HUES64 (cell line): ENCODE measurements around the gene OR5D16.
"Not testable (repeated sequence)": the region's sequence is repeated elsewhere in the genome, so short reads cannot be mapped to it uniquely, and the experiment has no call there.

ENCODE experiments used
- H3K27ac ChIP-seq: 2 replicates; pipeline ENCODE4 v1.7.0; 2013; ENCODE audit warnings: low read depth, low read length, inconsistent platforms
- H3K27me3 ChIP-seq: 2 replicates; pipeline ENCODE4 v1.6.1; 2013; ENCODE audit warnings: mild to moderate bottlenecking, low read length; ENCODE audit not compliant: insufficient read depth
- H3K36me3 ChIP-seq: 2 replicates; pipeline ENCODE4 v1.6.1; 2013; ENCODE audit warnings: mild to moderate bottlenecking, low read length; ENCODE audit not compliant: insufficient read depth
- H3K4me1 ChIP-seq: 2 replicates; pipeline ENCODE4 v1.6.1; 2013; ENCODE audit warnings: mild to moderate bottlenecking, low read length, moderate library complexity; ENCODE audit not compliant: insufficient read depth
- H3K4me3 ChIP-seq: 2 replicates; pipeline ENCODE4 v1.5.1; 2013; ENCODE audit warnings: mild to moderate bottlenecking, low read length, moderate library complexity
- H3K9ac ChIP-seq: 2 replicates; pipeline ENCODE4 v1.6.1; 2013; ENCODE audit warnings: mild to moderate bottlenecking, low read depth, low read length
- H3K9me3 ChIP-seq: 2 replicates; pipeline ENCODE4 v1.6.1; 2013; ENCODE audit warnings: low read depth, low read length; ENCODE audit not compliant: insufficient read depth
- WGBS: fragments of 150-250, 120-280 bp; methylation state at CpG from one replicate; pipeline ENCODE4 v1.1.7; 2013; ENCODE audit warnings: missing lambda C conversion rate; 5-methylcytosine and 5-hydroxymethylcytosine counted together

Gene OR5D16

GRCh38 chr11:55867354-55867753, 28.8 kb downstream of the OR5D16 start:
- H3K27ac ChIP-seq, H3K27me3 ChIP-seq, H3K4me1 ChIP-seq, H3K4me3 ChIP-seq, H3K36me3 ChIP-seq, H3K9ac ChIP-seq: not testable (repeated sequence)
- H3K9me3 ChIP-seq: peaks cover 35% of the 10 kb centered on the region
- 76% methylated on average over 4 of the region's 4 CpGs for WGBS

- H3K4me1 ChIP-seq, H3K27me3 ChIP-seq, H3K4me3 ChIP-seq, H3K9ac ChIP-seq, H3K36me3 ChIP-seq, H3K27ac ChIP-seq: not testable (repeated sequence)
- H3K9me3 ChIP-seq: peaks cover 28% of the 10 kb centered on the region
- 95% methylated on average over 33 of the region's 33 CpGs for WGBS
These were observed 34.2 kb downstream of the OR5D16 start for GRCh38 chr11:55872731-55873130.

- H3K9ac ChIP-seq, H3K4me1 ChIP-seq, H3K36me3 ChIP-seq, H3K4me3 ChIP-seq, H3K27me3 ChIP-seq, H3K27ac ChIP-seq: not testable (repeated sequence)
- H3K9me3 ChIP-seq: peaks cover 25% of the 10 kb centered on the region
- WGBS: 91% methylated on average over 34 of the region's 34 CpGs
These were observed 34.6 kb downstream of the OR5D16 start for GRCh38 chr11:55873146-55873545.

GRCh38 chr11:55882997-55883396, 44.4 kb downstream of the OR5D16 start, which contains the start of gene TRIM51:
Gene TRIM51 (plus strand): TSS chr11:55883297. CDS start chr11:55885429, 2,132 bp downstream.
- not testable (repeated sequence) for H3K4me1 ChIP-seq, H3K36me3 ChIP-seq, H3K9ac ChIP-seq, H3K27me3 ChIP-seq, H3K27ac ChIP-seq, H3K4me3 ChIP-seq
- WGBS: no CpG with 5 or more reads among the region's 1 CpG
- peaks cover 15% of the 10 kb centered on the region for H3K9me3 ChIP-seq

GRCh38 chr11:55884995-55885394, 46.4 kb downstream of the OR5D16 start:
- H3K9me3 ChIP-seq: peaks cover 21% of the 10 kb centered on the region
- not testable (repeated sequence) for H3K4me1 ChIP-seq, H3K9ac ChIP-seq, H3K27ac ChIP-seq, H3K4me3 ChIP-seq, H3K36me3 ChIP-seq, H3K27me3 ChIP-seq
- 82% methylated on average over 4 of the region's 4 CpGs for WGBS

GRCh38 chr11:55885481-55885880, 46.9 kb downstream of the OR5D16 start:
- H3K4me1 ChIP-seq, H3K4me3 ChIP-seq, H3K27me3 ChIP-seq, H3K27ac ChIP-seq, H3K36me3 ChIP-seq, H3K9ac ChIP-seq: not testable (repeated sequence)
- 90% methylated on average over 9 of the region's 9 CpGs for WGBS
- peaks cover 19% of the 10 kb centered on the region for H3K9me3 ChIP-seq
